Lower leg skin (tissue), 3 donors: Measurements from ENCODE around the gene CCDC146.
"Not testable (repeated sequence)": the region's sequence is repeated elsewhere in the genome, so short reads cannot be mapped to it uniquely, and the experiment has no call there.

Experiments used
- CTCF ChIP-seq, 3 donors: fragments of 450-650 bp; IDR thresholded peaks; one replicate each; pipeline ENCODE4 v1.5.1; 2016; ENCODE audit warnings: antibody characterized with exemption in 3 of 3, mild to moderate bottlenecking in 3 of 3, moderate library complexity in 2 of 3
- POLR2A ChIP-seq, 2 donors: fragments of 450-650 bp; IDR thresholded peaks; one replicate each; pipeline ENCODE4 v1.6.1; 2016 to 2017; ENCODE audit warnings: antibody characterized with exemption in 2 of 2, mild to moderate bottlenecking in 1 of 2, moderate library complexity in 1 of 2

- TF ChIP-seq POLR2A, CTCF (IDR thresholded peaks at IDR 0.05): not testable (repeated sequence)
Observed at GRCh38 chr7:77079624-77080023, 42.8 kb upstream of the CCDC146 start.
